ENCODE measurements around the gene CALR.

The CALR gene

GRCh38 chr19:12933287-12934072 is 4.9 kb upstream of the CALR start, which contains the start of gene FARSA:
FARSA (minus strand) TSS chr19:12933711; CDS start chr19:12933696, 15 bp downstream.
- Histone ChIP-seq H3K27me3 (replicated peaks in 2 of 5; ENCODE audit: control insufficient read depth in 4 of 5, insufficient read depth in 5 of 5, low read length in 4 of 5) (no peaks in the 10 kb centered on the region), H3K9me3 (ENCODE audit: control extremely low read depth in 1 of 5, control insufficient read depth in 4 of 5, insufficient read depth in 2 of 5, low read depth in 1 of 5, low read length in 4 of 5) (no peaks in the 10 kb centered on the region), H3K4me1 (ENCODE audit: control extremely low read depth in 1 of 4, control insufficient read depth in 4 of 4, insufficient read depth in 4 of 4, low read length in 3 of 4) (peaks cover 16 to 65% (median 56%) of the 10 kb centered on the region in 4 experiments), H3K27ac (ENCODE audit: insufficient read depth in 1 of 2, low read depth in 1 of 2, low read length in 2 of 2, poor library complexity in 1 of 2, severe bottlenecking in 2 of 2) (peak within 1 kb of the TSS; percentile 64 to 90), H3K4me3 (ENCODE audit: control insufficient read depth in 1 of 7, extremely low read depth in 1 of 7, insufficient read depth in 4 of 7, low read depth in 2 of 7, low read length in 6 of 7) (peak within 1 kb of the TSS; percentile 75 to 100 (median 95)), H3K36me3 (ENCODE audit: control insufficient read depth in 4 of 4, insufficient read depth in 4 of 4, low read length in 3 of 4) (peaks cover 6 to 28% (median 24%) of the 10 kb centered on the region in 4 experiments)
- ChIA-PET CTCF (interaction anchor here (1.0 to 2.3 kb wide), 9 partner anchors 10 to 142 kb away, joined by 3 to 12 read pairs (median 5); partner anchors contain the start of genes JUNB, KLF1, RNASEH2A and SYCE2), POLR2A (interaction anchor here (1.0 to 1.5 kb wide), 3 partner anchors 14 to 42 kb away, joined by 3 to 9 read pairs (median 7); partner anchors contain the start of genes GCDH and SYCE2)
- WGBS (ENCODE audit: insufficient coverage): 1% methylated on average over 41 of the region's 51 CpGs
- DNase-seq: peak; percentile 88 to 92 (median 92)

- DNase-seq: no peak
- H3K27me3 ChIP-seq (replicated peaks in 2 of 5; ENCODE audit: control insufficient read depth in 4 of 5, insufficient read depth in 5 of 5, low read length in 4 of 5): no peaks in the 10 kb centered on the region
- peaks cover 28 to 74% (median 66%) of the 10 kb centered on the region in 4 experiments for H3K4me1 ChIP-seq (ENCODE audit: control extremely low read depth in 1 of 4, control insufficient read depth in 4 of 4, insufficient read depth in 4 of 4, low read length in 3 of 4)
- no peak overlapping the region for H3K4me3 ChIP-seq (ENCODE audit: control insufficient read depth in 1 of 7, extremely low read depth in 1 of 7, insufficient read depth in 4 of 7, low read depth in 2 of 7, low read length in 6 of 7)
- H3K9me3 ChIP-seq (ENCODE audit: control extremely low read depth in 1 of 5, control insufficient read depth in 4 of 5, insufficient read depth in 2 of 5, low read depth in 1 of 5, low read length in 4 of 5): no peaks in the 10 kb centered on the region
- H3K36me3 ChIP-seq (ENCODE audit: control insufficient read depth in 4 of 4, insufficient read depth in 4 of 4, low read length in 3 of 4): peaks cover 5 to 27% (median 19%) of the 10 kb centered on the region in 4 experiments
- WGBS (ENCODE audit: insufficient coverage): 95% methylated on average over 9 of the region's 10 CpGs
- ChIA-PET POLR2A (no interaction called here), CTCF (no interaction called here)
- H3K27ac ChIP-seq (ENCODE audit: insufficient read depth in 1 of 2, low read depth in 1 of 2, low read length in 2 of 2, poor library complexity in 1 of 2, severe bottlenecking in 2 of 2): no peak overlapping the region
Observed at GRCh38 chr19:12935071-12935470, 3.3 kb upstream of the CALR start.

- Histone ChIP-seq H3K36me3 (ENCODE audit: control insufficient read depth in 4 of 4, insufficient read depth in 4 of 4, low read length in 3 of 4) (peaks cover 5 to 30% (median 24%) of the 10 kb centered on the region in 4 experiments), H3K4me1 (ENCODE audit: control extremely low read depth in 1 of 4, control insufficient read depth in 4 of 4, insufficient read depth in 4 of 4, low read length in 3 of 4) (peaks cover 31 to 77% (median 71%) of the 10 kb centered on the region in 4 experiments), H3K9me3 (ENCODE audit: control extremely low read depth in 1 of 5, control insufficient read depth in 4 of 5, insufficient read depth in 2 of 5, low read depth in 1 of 5, low read length in 4 of 5) (no peaks in the 10 kb centered on the region), H3K4me3 (ENCODE audit: control insufficient read depth in 1 of 7, extremely low read depth in 1 of 7, insufficient read depth in 4 of 7, low read depth in 2 of 7, low read length in 6 of 7) (peak overlapping the region in 4 of 7 experiments; percentile 19 to 96 (median 52)), H3K27ac (ENCODE audit: insufficient read depth in 1 of 2, low read depth in 1 of 2, low read length in 2 of 2, poor library complexity in 1 of 2, severe bottlenecking in 2 of 2) (peak overlapping the region; percentile 88 to 99), H3K27me3 (replicated peaks in 2 of 5; ENCODE audit: control insufficient read depth in 4 of 5, insufficient read depth in 5 of 5, low read length in 4 of 5) (no peaks in the 10 kb centered on the region)
- POLR2A ChIA-PET: interaction anchor here (1.8 to 3.0 kb wide), 5 partner anchors 23 to 144 kb away, joined by 7 to 28 read pairs (median 15); partner anchors contain the start of genes GCDH and KLF1
- 24% methylated on average over 4 of the region's 7 CpGs for WGBS (ENCODE audit: insufficient coverage)
- DNase-seq: peak in 2 of 3 donors; percentile 47 to 63
- CTCF ChIA-PET: interaction anchor here (1.0 to 2.3 kb wide), 4 partner anchors 15 to 53 kb away, joined by 3 to 20 read pairs (median 4); no protein-coding TSS in a partner anchor
Observed at GRCh38 chr19:12936582-12936981, 1.8 kb upstream of the CALR start.

- POLR2A ChIA-PET: interaction anchor here (0.9 to 3.0 kb wide), 13 partner anchors 9 to 169 kb away, joined by 3 to 28 read pairs (median 6); partner anchors contain the start of genes GADD45GIP1, GCDH, KLF1 and LYL1
- CTCF ChIA-PET: interaction anchor here (1.0 to 2.3 kb wide), 7 partner anchors 16 to 53 kb away, joined by 3 to 20 read pairs (median 4); no protein-coding TSS in a partner anchor
- peaks cover 5 to 34% (median 27%) of the 10 kb centered on the region in 4 experiments for H3K36me3 ChIP-seq (ENCODE audit: control insufficient read depth in 4 of 4, insufficient read depth in 4 of 4, low read length in 3 of 4)
- WGBS (ENCODE audit: insufficient coverage): 3% methylated on average over 16 of the region's 23 CpGs
- DNase-seq: peak; percentile 94 to 100 (median 99)
- H3K4me1 ChIP-seq (ENCODE audit: control extremely low read depth in 1 of 4, control insufficient read depth in 4 of 4, insufficient read depth in 4 of 4, low read length in 3 of 4): peaks cover 29 to 78% (median 69%) of the 10 kb centered on the region in 4 experiments
- peak overlapping the region; percentile 32 to 99 (median 75) for H3K4me3 ChIP-seq (ENCODE audit: control insufficient read depth in 1 of 7, extremely low read depth in 1 of 7, insufficient read depth in 4 of 7, low read depth in 2 of 7, low read length in 6 of 7)
- peak overlapping the region; percentile 88 to 99 for H3K27ac ChIP-seq (ENCODE audit: insufficient read depth in 1 of 2, low read depth in 1 of 2, low read length in 2 of 2, poor library complexity in 1 of 2, severe bottlenecking in 2 of 2)
- H3K27me3 ChIP-seq (replicated peaks in 2 of 5; ENCODE audit: control insufficient read depth in 4 of 5, insufficient read depth in 5 of 5, low read length in 4 of 5): no peaks in the 10 kb centered on the region
- H3K9me3 ChIP-seq (ENCODE audit: control extremely low read depth in 1 of 5, control insufficient read depth in 4 of 5, insufficient read depth in 2 of 5, low read depth in 1 of 5, low read length in 4 of 5): no peaks in the 10 kb centered on the region
Observed at GRCh38 chr19:12937093-12937926, 1.1 kb upstream of the CALR start.

GRCh38 chr19:12938779-12939601 is 581 bp downstream of the CALR start:
- ChIA-PET CTCF (interaction anchor here (1.6 to 2.3 kb wide), 2 partner anchors 24 to 55 kb away, joined by 4 to 20 read pairs; no protein-coding TSS in a partner anchor), POLR2A (interaction anchor here (0.6 to 3.0 kb wide), 7 partner anchors 9 to 449 kb away, joined by 3 to 28 read pairs (median 7); partner anchors contain the start of genes GCDH and KLF1)
- no peaks in the 10 kb centered on the region for H3K27me3 ChIP-seq (replicated peaks in 2 of 5; ENCODE audit: control insufficient read depth in 4 of 5, insufficient read depth in 5 of 5, low read length in 4 of 5)
- peaks cover 27 to 81% (median 65%) of the 10 kb centered on the region in 4 experiments for H3K4me1 ChIP-seq (ENCODE audit: control extremely low read depth in 1 of 4, control insufficient read depth in 4 of 4, insufficient read depth in 4 of 4, low read length in 3 of 4)
- H3K27ac ChIP-seq (ENCODE audit: insufficient read depth in 1 of 2, low read depth in 1 of 2, low read length in 2 of 2, poor library complexity in 1 of 2, severe bottlenecking in 2 of 2): peak overlapping the region; percentile 98 to 99
- H3K4me3 ChIP-seq (ENCODE audit: control insufficient read depth in 1 of 7, extremely low read depth in 1 of 7, insufficient read depth in 4 of 7, low read depth in 2 of 7, low read length in 6 of 7): peak overlapping the region; percentile 94 to 100 (median 98)
- peaks cover 12 to 49% (median 38%) of the 10 kb centered on the region in 4 experiments for H3K36me3 ChIP-seq (ENCODE audit: control insufficient read depth in 4 of 4, insufficient read depth in 4 of 4, low read length in 3 of 4)
- under 1% methylated on average over 44 of the region's 54 CpGs for WGBS (ENCODE audit: insufficient coverage)
- peak in 2 of 3 donors; percentile 63 to 71 for DNase-seq
- no peaks in the 10 kb centered on the region for H3K9me3 ChIP-seq (ENCODE audit: control extremely low read depth in 1 of 5, control insufficient read depth in 4 of 5, insufficient read depth in 2 of 5, low read depth in 1 of 5, low read length in 4 of 5)

GRCh38 chr19:12939975-12940423 is 1.6 kb downstream of the CALR start:
- Histone ChIP-seq H3K27me3 (replicated peaks in 2 of 5; ENCODE audit: control insufficient read depth in 4 of 5, insufficient read depth in 5 of 5, low read length in 4 of 5) (no peaks in the 10 kb centered on the region), H3K4me3 (ENCODE audit: control insufficient read depth in 1 of 7, extremely low read depth in 1 of 7, insufficient read depth in 4 of 7, low read depth in 2 of 7, low read length in 6 of 7) (peak overlapping the region in 6 of 7 experiments; percentile 96 to 100 (median 98)), H3K4me1 (ENCODE audit: control extremely low read depth in 1 of 4, control insufficient read depth in 4 of 4, insufficient read depth in 4 of 4, low read length in 3 of 4) (peaks cover 27 to 79% (median 60%) of the 10 kb centered on the region in 4 experiments), H3K27ac (ENCODE audit: insufficient read depth in 1 of 2, low read depth in 1 of 2, low read length in 2 of 2, poor library complexity in 1 of 2, severe bottlenecking in 2 of 2) (peak overlapping the region; percentile 98 to 99), H3K36me3 (ENCODE audit: control insufficient read depth in 4 of 4, insufficient read depth in 4 of 4, low read length in 3 of 4) (peaks cover 12 to 57% (median 46%) of the 10 kb centered on the region in 4 experiments), H3K9me3 (ENCODE audit: control extremely low read depth in 1 of 5, control insufficient read depth in 4 of 5, insufficient read depth in 2 of 5, low read depth in 1 of 5, low read length in 4 of 5) (no peaks in the 10 kb centered on the region)
- ChIA-PET POLR2A (interaction anchor here (0.7 to 3.0 kb wide), 3 partner anchors 50 to 450 kb away, joined by 3 to 28 read pairs (median 5); partner anchors contain the start of gene GCDH), CTCF (no interaction called here)
- WGBS (ENCODE audit: insufficient coverage): 85% methylated on average over 9 of the region's 10 CpGs
- no peak for DNase-seq

Measured in common myeloid progenitor, CD34-positive (primary cell).